GM12865 (cell line): Measurements from ENCODE around the gene FOXP1.

Source experiments
- DNase-seq: peaks from one replicate; pipeline ENCODE4 v3.0.0; 2010; ENCODE audit warnings: low read depth
- H3K4me3 ChIP-seq: 2 replicates; pipeline ENCODE4 v1.5.1; 2011; ENCODE audit warnings: mild to moderate bottlenecking, low read depth, low read length, control low read depth
- TF ChIP-seq, protein P1 (sequence below): IDR thresholded peaks from 2 replicates; pipeline ENCODE4 v1.5.1; 2011; ENCODE audit warnings: low read length, control low read depth, low read depth, inconsistent platforms; ENCODE audit not compliant: insufficient read depth; ENCODE audit errors: missing control alignments

FOXP1 gene

GRCh38 chr3:71268462-71268999 is 315.0 kb downstream of the FOXP1 start:
- TF ChIP-seq, protein P1, sequence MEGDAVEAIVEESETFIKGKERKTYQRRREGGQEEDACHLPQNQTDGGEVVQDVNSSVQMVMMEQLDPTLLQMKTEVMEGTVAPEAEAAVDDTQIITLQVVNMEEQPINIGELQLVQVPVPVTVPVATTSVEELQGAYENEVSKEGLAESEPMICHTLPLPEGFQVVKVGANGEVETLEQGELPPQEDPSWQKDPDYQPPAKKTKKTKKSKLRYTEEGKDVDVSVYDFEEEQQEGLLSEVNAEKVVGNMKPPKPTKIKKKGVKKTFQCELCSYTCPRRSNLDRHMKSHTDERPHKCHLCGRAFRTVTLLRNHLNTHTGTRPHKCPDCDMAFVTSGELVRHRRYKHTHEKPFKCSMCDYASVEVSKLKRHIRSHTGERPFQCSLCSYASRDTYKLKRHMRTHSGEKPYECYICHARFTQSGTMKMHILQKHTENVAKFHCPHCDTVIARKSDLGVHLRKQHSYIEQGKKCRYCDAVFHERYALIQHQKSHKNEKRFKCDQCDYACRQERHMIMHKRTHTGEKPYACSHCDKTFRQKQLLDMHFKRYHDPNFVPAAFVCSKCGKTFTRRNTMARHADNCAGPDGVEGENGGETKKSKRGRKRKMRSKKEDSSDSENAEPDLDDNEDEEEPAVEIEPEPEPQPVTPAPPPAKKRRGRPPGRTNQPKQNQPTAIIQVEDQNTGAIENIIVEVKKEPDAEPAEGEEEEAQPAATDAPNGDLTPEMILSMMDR = no peak
- H3K4me3 ChIP-seq = no peak overlapping the region
- no peak for DNase-seq

DNA sequence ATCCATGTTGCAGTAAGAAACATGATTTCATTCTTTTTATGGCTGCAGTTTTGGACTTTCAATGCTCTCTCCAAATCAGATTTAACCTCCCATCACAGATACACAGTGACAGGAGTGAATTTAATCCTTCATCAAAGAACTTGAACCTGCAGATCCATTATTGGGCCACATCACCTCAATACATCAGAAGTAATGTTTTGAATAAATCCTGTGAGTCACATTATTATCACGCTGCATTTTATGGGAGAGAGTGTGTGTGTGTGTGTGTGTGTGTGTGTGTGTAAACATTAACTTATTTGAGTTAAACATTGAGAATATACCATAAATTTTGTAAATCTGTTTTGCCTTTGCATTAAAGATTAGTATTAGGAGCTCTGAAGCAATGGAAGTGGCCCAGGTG is 316.7 kb downstream of the FOXP1 start:
- no peak overlapping the region for H3K4me3 ChIP-seq
- TF ChIP-seq, protein P1 = no peak

GRCh38 chr3:71265365-71265915 is 318.1 kb downstream of the FOXP1 start:
- no peak overlapping the region for H3K4me3 ChIP-seq
- TF ChIP-seq, protein P1 = no peak
- no peak for DNase-seq

More for the DNA sequence above, 316.7 kb downstream of the FOXP1 start:
- DNase-seq = no peak

- no peak for DNase-seq
- H3K4me3 ChIP-seq = no peak overlapping the region
- TF ChIP-seq, protein P1 = no peak
Measured at GRCh38 chr3:71264840-71265239, 318.7 kb downstream of the FOXP1 start.

DNA sequence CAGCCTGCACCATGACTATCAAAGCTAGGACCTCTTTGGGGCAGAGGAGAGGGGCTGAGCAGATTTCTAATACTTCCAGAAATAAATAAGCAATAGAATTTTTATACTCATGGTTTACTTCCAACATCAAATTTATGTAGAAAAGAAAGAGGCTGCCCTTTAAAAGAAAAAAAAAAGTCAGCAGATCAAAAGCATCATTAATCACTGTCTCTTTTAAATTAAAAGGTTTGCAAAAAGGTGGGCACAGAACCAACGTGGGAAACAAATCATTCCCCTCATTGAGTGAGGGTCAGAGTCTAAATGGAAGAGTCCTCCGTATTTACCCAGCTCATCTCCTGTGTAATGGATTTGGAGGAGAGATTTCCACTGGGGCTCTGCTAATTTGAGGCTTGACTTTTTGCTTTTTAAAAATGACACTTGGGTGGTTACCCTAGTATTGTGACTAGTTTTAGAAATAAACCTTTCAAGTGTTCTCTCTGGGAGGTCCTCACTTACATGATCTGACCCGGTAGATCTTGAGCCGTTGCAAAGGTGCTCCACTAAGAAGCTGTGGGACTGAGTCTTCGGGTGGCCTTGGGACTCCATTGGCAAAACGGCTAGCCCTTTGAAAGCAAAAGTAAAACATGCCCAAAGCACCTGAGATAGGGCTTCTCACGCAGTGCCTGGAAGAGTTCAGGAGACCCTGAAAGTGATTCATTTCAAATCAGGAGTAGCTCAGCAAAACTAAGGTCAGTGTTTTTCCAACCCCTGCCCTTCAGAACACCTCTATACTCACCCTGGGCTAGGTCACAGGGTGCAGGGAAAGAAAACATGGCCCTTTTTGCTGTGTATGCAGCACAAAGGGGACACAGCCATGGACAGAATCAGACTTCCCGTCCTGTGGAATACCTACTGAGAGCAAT is 320.9 kb downstream of the FOXP1 start:
- no peak overlapping the region for H3K4me3 ChIP-seq
- TF ChIP-seq, protein P1 = no peak
- no peak for DNase-seq

DNA sequence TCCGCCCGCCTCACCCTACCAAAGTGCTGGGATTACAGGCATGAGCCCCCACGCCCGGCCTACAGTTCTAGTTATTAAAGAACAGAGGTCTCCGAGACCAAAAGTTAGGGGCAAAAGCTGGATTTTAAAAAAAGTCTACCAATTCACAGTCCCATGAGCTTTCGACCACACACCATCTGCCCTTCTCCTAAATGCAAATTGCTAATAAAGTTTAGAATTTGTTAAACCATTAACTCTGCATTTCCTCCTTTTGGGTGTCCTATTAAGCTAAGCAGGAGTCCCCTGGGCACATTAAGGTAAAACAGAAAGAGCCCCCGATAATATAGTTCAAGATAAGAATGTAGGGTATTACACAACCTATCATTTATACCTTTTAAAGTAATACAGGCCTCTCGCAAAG is 322.7 kb downstream of the FOXP1 start:
- no peak for DNase-seq
- no peak overlapping the region for H3K4me3 ChIP-seq
- TF ChIP-seq, protein P1 = no peak

GRCh38 chr3:71258526-71258925 is 325.0 kb downstream of the FOXP1 start:
- TF ChIP-seq, protein P1 = no peak
- no peak overlapping the region for H3K4me3 ChIP-seq
- no peak for DNase-seq
